NCI-H187 treated with DMSO at 0.1 percent for 48 hours (cell line): ENCODE data around the gene PDE9A.
"Not testable (repeated sequence)": the region's sequence is repeated elsewhere in the genome, so short reads cannot be mapped to it uniquely, and the experiment has no call there.

Experiments used
- DNase-seq: peaks from one replicate; lab custom pipeline; 2025; lab: John Stamatoyannopoulos, UW

PDE9A gene

DNA sequence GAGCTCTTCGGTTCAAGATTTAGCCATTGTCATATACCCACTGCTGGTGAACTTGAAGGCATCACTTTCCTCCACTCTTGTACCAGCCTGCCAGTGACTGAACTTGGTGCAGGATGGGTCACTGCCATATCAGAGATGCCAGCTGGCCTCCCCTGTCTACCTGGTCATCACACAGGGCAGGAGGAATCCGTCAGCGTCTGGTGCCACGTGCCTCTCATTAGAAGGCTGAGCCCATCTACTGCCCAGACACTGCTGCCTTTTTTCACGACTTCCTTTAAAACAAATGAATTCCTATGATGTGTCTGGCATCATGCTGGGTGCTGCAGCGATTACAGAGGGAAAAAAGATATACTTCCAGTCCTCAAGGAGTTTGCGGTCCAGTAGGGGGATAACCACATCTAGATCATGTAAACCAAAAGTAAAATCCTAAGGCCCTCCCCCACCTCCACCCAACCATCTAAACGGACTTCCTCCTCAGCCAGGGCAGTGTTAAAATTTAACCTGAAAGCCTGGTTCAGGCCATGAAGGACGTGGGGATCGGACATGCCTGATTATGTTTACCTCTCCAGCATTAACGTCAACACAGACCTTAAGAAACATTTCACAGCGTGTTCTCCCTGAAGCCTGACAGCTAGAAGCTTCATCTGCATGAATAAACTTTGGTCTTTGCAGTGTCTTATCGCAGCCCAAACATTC, 29.2 kb upstream of the PDE9A start:
- no peak for DNase-seq

- no peak for DNase-seq
Measured at GRCh38 chr21:42624936-42625335, 28.5 kb upstream of the PDE9A start.

GRCh38 chr21:42626171-42626570, 27.2 kb upstream of the PDE9A start:
- DNase-seq: no peak

DNA sequence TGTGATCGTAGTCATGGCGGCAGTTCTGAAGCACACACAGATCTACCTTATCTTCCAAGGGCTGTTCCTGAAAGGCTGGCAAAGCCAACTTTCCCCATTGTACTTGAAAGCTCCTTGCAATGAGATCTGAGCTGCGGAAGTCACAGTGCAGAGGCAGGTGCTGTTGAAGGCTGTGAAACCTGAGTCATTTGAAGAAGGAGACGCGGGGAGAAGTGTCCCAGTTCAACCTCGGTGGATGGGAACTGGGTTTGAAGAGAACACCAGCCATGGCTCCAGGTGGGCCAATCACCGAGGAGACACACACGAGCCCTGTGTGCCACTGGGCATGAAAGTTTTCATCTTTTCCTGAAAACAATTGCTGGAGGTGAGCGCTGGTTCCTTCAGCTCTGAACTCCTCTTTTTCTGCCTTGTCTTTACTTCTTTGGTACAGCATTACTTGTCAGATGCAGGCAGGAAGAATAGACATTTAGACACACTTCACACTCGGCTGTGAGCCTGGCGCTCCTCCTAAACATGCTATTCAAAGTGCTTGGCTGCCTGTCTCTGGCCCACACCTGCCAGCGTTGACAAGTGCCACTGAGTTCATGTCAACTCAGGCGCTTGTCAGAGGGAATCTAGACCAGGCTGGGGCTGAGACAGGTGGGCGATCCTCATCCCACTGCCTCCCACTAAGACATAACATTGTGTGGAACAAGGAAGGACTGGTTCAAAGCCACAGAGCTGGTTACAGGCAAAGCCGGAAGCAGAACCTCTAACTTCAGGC, 25.7 kb upstream of the PDE9A start:
- DNase-seq: no peak

DNA sequence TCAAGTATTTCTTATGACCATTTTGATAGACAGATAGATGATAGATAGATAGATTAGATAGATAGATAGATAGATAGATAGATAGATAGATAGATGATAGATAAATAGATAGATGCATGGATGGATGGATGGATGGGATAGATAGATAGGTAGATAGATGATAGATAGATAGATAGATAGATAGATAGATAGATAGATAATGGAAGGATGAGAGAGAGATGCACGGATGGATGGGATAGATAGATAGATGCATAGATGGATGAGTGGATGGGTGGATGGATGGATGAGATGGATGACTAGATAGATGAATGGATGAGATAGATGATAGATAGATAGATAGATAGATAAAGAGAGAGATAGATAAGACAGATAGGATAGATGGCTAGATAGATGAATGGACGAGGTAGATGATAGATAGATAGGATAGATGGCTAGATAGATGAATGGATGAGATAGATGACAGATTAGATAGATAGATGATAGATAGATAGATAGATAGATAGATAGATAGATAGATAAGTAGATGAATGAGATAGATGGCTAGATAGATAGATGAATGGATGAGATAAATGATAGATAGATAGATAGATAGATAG, 24.9 kb upstream of the PDE9A start:
- DNase-seq: not testable (repeated sequence)

- DNase-seq: no peak
Measured at GRCh38 chr21:42629933-42630589, 23.4 kb upstream of the PDE9A start.

- DNase-seq: no peak
Measured at GRCh38 chr21:42630626-42631025, 22.8 kb upstream of the PDE9A start.

DNA sequence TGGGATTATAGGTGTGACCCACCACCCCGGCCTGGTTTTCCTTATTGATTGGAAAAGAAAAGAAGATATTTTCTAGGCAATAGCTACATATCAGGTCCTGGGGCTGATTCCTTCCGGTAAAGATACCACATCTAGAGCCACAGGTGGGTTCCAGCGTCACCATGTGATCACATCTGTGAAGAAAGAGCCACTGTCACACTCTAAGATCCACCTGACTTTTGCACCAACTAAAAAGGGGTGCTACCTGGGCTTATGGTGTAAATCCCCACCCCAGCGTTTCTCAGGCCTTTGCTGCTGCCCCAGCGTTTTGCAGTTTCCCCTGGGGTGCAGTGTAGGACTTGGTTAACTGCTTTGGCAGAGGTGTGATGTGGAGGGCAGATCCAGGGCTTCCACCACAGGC, 22.3 kb upstream of the PDE9A start:
- DNase-seq: no peak

DNA sequence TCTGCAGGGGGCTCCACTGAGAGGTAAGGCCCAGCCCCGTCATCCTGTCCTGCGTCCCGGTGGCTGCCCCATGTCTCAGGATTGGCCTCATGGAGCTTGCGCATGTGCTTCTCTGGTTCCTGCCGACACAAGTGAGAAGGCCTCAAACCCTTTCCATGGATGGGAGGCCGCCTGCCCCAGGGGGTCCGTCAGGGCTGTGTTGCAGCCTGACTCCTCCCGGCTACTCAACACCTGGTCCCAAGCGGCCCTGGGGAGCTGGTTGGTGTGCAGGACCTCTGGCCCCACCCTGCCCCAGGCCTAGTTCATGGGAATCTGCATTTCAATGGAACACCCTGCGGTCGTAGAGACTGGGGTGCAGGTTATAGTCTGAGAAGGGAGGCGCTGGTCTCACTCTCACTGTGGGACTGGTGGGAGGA, 21.1 kb upstream of the PDE9A start:
- DNase-seq: no peak

DNA sequence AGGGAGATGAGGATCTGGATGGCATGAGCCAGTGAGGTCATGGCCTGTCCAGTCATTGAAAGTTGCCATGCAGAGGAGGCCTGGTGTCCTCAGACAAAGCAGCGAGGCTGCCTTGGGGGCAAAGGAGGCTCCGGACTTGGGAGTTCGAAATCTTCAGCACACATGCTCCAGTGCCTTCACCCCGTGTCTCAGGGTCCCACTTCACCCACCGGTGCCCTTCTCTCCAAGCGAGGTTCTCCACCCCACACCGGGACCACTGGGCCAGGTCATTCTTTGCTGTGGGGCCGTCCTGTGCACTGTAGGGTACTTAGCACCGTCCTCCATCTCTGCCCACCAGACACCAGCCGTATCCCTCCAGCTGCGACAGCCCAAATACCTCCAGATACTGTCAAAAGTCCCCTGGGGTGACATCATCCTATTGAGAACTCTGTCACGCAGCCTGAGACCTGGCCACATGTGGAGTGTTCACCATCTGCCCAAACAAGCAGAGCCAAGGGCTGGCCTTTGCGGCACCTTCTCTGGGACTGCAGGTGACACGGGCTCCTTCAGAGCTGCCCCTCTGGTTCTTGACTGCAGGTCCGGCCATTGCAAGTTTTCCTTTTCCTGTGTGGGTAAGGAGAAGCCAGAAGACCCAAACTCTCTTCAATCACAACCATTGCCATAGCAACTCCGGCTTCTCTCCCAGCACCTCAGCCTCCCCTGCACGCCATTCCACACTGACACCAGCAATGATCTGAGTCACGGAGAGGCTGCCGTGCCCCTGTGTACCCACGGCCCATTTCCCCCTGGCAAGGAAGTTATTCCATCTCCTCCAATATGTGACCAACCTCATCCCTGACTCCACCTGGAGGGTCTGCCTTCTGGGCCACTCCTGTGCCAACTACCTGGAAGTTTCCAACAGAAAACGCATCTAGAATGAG, 20.4 kb upstream of the PDE9A start:
- no peak for DNase-seq

DNA sequence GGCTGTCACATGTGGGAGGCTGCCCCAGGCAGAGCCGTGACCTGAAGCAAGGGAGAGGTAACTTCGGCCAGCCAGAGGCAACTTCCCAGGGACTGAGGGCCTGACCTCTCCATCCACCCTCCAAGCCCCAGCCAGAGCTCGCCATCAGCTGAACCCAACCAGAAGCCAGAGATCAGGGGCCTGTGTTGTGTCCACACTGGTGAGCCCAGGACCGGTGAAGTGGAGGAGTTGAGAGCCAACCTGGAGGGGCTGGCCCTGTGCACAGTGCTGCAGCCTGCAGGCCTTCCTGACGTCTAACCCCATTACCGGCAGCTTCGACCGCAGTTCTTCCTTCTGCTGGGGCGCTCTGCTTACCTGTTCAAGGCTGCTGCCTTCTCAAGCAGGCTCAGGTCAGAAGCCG, 19.6 kb upstream of the PDE9A start:
- DNase-seq: no peak

GRCh38 chr21:42635848-42636519, 17.4 kb upstream of the PDE9A start:
- no peak for DNase-seq

- DNase-seq: no peak
Measured at GRCh38 chr21:42636520-42637266, 16.7 kb upstream of the PDE9A start.

DNA sequence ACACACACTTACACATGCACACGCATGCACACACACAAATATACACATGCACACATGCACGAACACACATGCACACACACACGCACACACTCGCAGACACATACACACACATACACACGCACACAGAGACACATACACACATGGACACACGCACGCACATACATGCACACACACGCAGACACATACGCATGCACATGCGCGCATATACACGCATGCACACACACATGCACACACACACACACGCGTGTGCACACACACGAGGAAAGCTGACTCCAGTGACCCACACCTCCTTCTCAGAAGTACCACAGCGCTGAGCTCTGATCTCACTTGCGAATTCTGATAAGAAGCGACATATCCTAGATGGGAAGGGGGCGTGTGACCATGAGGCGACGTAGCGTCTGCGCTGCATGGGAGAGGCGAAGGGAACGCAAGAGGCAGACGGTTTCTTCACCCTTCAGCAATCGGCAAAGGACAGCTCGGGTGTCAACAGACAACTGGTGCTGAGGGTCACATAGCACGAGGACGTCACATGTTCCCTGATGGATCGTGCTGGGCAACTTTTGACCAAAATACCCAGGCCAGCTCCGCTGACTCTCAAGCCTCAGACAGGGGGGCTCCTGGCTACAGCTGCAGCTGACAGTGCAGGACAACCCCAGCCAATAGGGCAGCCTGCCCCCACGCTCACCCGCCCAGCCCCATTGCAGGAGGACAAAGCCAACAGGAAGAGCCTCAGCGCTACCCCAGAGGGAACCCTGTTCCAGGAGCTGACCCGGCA, 16.0 kb upstream of the PDE9A start:
- no peak for DNase-seq

GRCh38 chr21:42638266-42638863, 15.1 kb upstream of the PDE9A start:
- DNase-seq: no peak

DNA sequence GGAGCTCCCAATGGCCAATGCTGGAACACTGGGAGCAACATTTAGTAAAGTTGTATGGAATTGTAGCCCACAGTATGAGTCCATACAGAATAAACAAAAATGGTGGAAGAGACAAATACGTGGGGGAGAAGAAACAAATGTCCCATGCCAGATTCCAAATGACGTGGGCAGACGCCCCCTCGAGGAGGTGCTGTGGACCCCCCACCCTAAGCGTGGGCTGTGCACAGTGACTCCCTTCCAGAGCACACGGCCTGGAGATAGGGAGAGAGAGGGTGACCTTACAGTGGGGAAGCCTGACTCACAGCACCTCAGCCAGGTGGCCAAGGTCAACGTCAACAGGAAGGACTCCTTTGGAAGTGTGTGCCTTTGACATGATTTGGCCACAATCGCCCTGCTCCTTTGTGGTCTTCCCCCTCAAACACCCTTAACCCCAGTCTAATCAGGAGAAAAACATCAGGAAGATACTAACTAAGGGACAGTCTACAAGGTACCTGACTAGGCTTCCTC, 13.7 kb upstream of the PDE9A start:
- DNase-seq: no peak

DNA sequence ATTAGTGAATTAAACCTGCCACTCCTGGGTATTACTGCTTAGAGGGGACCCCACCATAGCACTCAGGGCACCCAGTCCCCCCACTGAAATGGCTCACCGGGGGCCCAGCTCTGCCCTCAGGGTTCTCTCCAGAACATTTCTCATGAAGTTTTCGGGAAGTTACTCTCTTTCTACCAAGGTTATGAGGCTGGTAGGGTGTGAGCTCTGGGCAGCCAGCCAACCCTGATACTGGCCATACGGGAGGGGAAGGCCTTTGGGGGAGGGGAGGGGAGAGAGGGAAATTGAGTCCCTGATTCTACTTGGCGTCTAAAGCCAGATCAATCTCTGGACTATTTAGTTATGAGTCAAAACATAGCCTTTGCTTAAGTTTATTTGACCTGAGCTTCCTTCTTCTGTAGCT, 12.9 kb upstream of the PDE9A start:
- no peak for DNase-seq

GRCh38 chr21:42641311-42642218, 11.9 kb upstream of the PDE9A start:
- no peak for DNase-seq
